Endodermal cell (in vitro differentiated cells): ENCODE data around the gene SLC66A1. TPM values are rescaled to one million over a fixed set of nuclear protein-coding genes. Genes with fewer than 3 reads are reported as not detected.

Experiments used
- DNase-seq: peaks from one replicate; pipeline ENCODE4 v3.0.0-alpha.2; 2017
- H3K27ac ChIP-seq: 2 replicates; pipeline ENCODE4 v1.5.1; 2013; ENCODE audit warnings: mild to moderate bottlenecking, low read depth, low read length, moderate library complexity
- H3K27me3 ChIP-seq: 2 replicates; pipeline ENCODE4 v1.6.1; 2013; ENCODE audit warnings: mild to moderate bottlenecking, low read length, moderate library complexity; ENCODE audit not compliant: insufficient read depth, control insufficient read depth, poor library complexity, severe bottlenecking
- H3K36me3 ChIP-seq: 2 replicates; pipeline ENCODE4 v1.7.0; 2013; ENCODE audit warnings: mild to moderate bottlenecking, low read length, moderate library complexity; ENCODE audit not compliant: control insufficient read depth, insufficient read depth
- H3K4me1 ChIP-seq: one replicate; pipeline ENCODE4 v1.7.0; 2013; ENCODE audit warnings: low read length; ENCODE audit not compliant: control insufficient read depth, insufficient read depth
- H3K4me3 ChIP-seq: 2 replicates; pipeline ENCODE4 v1.5.1; 2013; ENCODE audit warnings: mild to moderate bottlenecking, low read length, moderate library complexity
- H3K9ac ChIP-seq: 2 replicates; pipeline ENCODE4 v1.6.1; 2013; ENCODE audit warnings: mild to moderate bottlenecking, low read length, moderate library complexity; ENCODE audit not compliant: poor library complexity, severe bottlenecking; ENCODE audit errors: extremely low read depth
- H3K9me3 ChIP-seq: 2 replicates; pipeline ENCODE4 v1.6.1; 2013; ENCODE audit warnings: mild to moderate bottlenecking, low read length, moderate library complexity; ENCODE audit not compliant: control insufficient read depth
- H3K27ac Mint-ChIP-seq: 2 replicates; pipeline ENCODE4 v1.8.0; 2020; ENCODE audit warnings: mixed read lengths
- H3K27me3 Mint-ChIP-seq: 2 replicates; pipeline ENCODE4 v1.8.0; 2021; ENCODE audit warnings: mild to moderate bottlenecking, mixed read lengths; ENCODE audit not compliant: insufficient read depth
- H3K36me3 Mint-ChIP-seq: 2 replicates; pipeline ENCODE4 v1.8.0; 2020; ENCODE audit warnings: low read depth, mixed read lengths
- H3K4me1 Mint-ChIP-seq: 2 replicates; pipeline ENCODE4 v1.8.0; 2020; ENCODE audit warnings: mixed read lengths
- H3K4me3 Mint-ChIP-seq: 2 replicates; pipeline ENCODE4 v1.8.0; 2020; ENCODE audit warnings: mild to moderate bottlenecking, moderate library complexity, mixed read lengths
- H3K9me3 Mint-ChIP-seq: 2 replicates; pipeline ENCODE4 v1.8.0; 2020; ENCODE audit warnings: mild to moderate bottlenecking, mixed read lengths
- WGBS, 2 experiments: methylation state at CpG; one replicate each; pipeline versions ENCODE4 v1.1.5 to v1.1.7; 2013; ENCODE audit warnings: missing lambda C conversion rate in 2 of 2, mixed read lengths in 1 of 2; ENCODE audit not compliant: insufficient coverage in 1 of 2, insufficient read length in 1 of 2; 5-methylcytosine and 5-hydroxymethylcytosine counted together
- total RNA-seq, 2 donors: library from RNA; stranded (reverse); fragmentation: NEBNext Ultra II Directional in 1 of 2; extraction: Animal tissue kit (Norgen Biotek cat#: 25700) in 1 of 2; gene quantifications; 2 replicates in 1 of 2; 3 replicates in 1 of 2; pipeline ENCODE4 v1.2.1, GENCODE V29; 2021
- TF ChIP-seq, protein P1 (sequence below): fragments of 200-600 bp; sonication (generic); conservative IDR thresholded peaks from 2 replicates; pipeline ENCODE4 v1.5.0; 2021; ENCODE audit warnings: antibody characterized with exemption, mild to moderate bottlenecking

Gene SLC66A1
- total RNA-seq, 2 donors from 2014 or later: 20.8 to 22.6 TPM

DNA sequence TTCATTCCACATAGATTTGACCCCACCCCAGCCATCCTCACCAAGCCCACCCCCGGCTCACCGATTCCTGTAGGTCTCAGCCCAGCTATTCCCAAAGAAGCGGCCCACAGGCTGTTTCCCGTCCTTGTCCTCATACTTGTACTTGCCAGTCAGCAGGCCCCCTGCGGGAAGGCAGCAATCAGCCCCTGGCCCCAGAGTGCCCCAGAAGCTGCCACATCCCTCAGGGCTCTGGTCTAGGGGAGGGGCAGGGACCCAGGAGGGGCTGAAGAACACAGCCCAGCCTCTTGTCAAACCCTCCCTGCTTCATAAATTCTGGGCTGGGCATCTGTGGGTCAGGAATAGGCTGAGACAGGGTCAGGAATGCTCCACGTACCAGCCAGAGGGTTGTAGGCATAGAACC, 5.2 kb upstream of the SLC66A1 start:
- H3K9me3 ChIP-seq: no peaks in the 10 kb centered on the region
- H3K4me1 ChIP-seq: peaks cover 3% of the 10 kb centered on the region
- H3K27ac ChIP-seq: no peak overlapping the region
- Mint-ChIP-seq H3K27ac (no peak overlapping the region), H3K9me3 (no peaks in the 10 kb centered on the region), H3K36me3 (peaks cover 58% of the 10 kb centered on the region), H3K27me3 (no peaks in the 10 kb centered on the region), H3K4me3 (no peak overlapping the region), H3K4me1 (peaks cover 6% of the 10 kb centered on the region)
- TF ChIP-seq, protein P1, sequence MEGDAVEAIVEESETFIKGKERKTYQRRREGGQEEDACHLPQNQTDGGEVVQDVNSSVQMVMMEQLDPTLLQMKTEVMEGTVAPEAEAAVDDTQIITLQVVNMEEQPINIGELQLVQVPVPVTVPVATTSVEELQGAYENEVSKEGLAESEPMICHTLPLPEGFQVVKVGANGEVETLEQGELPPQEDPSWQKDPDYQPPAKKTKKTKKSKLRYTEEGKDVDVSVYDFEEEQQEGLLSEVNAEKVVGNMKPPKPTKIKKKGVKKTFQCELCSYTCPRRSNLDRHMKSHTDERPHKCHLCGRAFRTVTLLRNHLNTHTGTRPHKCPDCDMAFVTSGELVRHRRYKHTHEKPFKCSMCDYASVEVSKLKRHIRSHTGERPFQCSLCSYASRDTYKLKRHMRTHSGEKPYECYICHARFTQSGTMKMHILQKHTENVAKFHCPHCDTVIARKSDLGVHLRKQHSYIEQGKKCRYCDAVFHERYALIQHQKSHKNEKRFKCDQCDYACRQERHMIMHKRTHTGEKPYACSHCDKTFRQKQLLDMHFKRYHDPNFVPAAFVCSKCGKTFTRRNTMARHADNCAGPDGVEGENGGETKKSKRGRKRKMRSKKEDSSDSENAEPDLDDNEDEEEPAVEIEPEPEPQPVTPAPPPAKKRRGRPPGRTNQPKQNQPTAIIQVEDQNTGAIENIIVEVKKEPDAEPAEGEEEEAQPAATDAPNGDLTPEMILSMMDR: no peak
- DNase-seq: no peak
- H3K36me3 ChIP-seq: peaks cover 59% of the 10 kb centered on the region
- H3K9ac ChIP-seq: no peak overlapping the region
- 95% methylated on average over 6 of the region's 6 CpGs; no CpG with 5 or more reads in 1 of the 2 experiments for WGBS, 2 experiments
- no peaks in the 10 kb centered on the region for H3K27me3 ChIP-seq
- no peak overlapping the region for H3K4me3 ChIP-seq

DNA sequence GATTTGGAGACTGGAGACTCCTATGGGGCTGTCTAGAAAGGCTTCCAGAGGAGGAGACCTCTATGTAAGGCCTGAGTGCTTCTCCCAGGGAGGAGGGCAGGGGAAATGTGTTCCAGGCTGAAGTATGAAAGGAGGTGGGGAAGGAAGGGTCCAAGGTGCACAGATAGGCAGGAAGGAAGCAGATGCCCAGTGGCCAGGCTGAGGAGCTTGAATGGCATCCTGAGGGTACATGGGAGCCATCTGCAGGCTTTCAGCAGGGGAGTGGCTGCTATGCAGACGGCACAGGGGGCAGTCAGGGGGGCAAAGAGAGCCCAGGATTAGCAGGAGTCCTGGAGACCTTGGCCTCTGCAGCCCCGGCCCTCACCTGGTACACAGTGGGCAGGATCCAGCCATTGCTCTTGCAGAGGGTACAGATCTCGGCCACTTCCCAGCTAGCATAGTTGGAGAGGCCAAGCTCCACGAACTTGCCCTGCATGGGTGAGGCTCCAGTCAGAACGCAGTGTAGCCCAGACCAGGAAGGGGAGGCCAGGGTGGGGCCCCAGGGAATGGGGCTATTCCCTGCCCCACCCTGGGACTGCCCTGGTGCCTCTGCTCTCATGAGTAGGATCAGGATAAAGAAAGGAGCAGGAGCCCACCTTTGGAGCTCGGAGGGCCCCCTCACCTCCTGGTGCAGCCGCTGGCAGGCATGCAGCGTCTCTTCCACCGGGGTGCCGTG, 4.2 kb upstream of the SLC66A1 start:
- H3K9me3 ChIP-seq: no peaks in the 10 kb centered on the region
- Mint-ChIP-seq H3K27ac (no peak overlapping the region), H3K4me1 (peaks cover 10% of the 10 kb centered on the region), H3K36me3 (peaks cover 48% of the 10 kb centered on the region), H3K27me3 (no peaks in the 10 kb centered on the region), H3K4me3 (no peak overlapping the region), H3K9me3 (no peaks in the 10 kb centered on the region)
- H3K27ac ChIP-seq: no peak overlapping the region
- no peak overlapping the region for H3K4me3 ChIP-seq
- no peaks in the 10 kb centered on the region for H3K27me3 ChIP-seq
- TF ChIP-seq, protein P1: no peak
- H3K36me3 ChIP-seq: peaks cover 55% of the 10 kb centered on the region
- peaks cover 3% of the 10 kb centered on the region for H3K4me1 ChIP-seq
- no peak overlapping the region for H3K9ac ChIP-seq
- 95% methylated on average over 8 to 10 of the region's 10 CpGs for WGBS, 2 experiments
- no peak for DNase-seq

DNA sequence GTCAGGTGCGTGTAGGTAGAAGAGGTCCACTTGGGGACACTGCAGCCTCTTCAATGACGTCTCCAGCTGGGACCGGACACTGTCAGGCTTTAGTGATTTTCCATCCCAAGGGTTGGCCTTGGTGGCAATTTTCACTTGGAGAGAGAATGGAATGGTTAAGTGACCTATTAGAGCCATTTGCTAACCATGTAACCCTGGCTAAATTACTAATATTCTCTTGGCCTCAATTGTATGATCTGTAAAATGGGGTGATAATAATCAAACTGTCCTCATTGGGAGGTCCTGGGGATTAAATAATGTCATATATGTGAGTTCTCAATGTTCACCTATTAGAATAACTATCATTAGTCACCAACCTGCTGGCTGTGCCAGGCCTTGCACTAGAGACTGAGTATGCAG, 3.6 kb upstream of the SLC66A1 start:
- H3K4me3 Mint-ChIP-seq: no peak overlapping the region
- peaks cover 3% of the 10 kb centered on the region for H3K4me1 ChIP-seq
- no peak overlapping the region for H3K27ac ChIP-seq
- DNase-seq: no peak
- peaks cover 50% of the 10 kb centered on the region for H3K36me3 ChIP-seq
- peaks cover 45% of the 10 kb centered on the region for H3K36me3 Mint-ChIP-seq
- H3K9me3 Mint-ChIP-seq: no peaks in the 10 kb centered on the region
- no peaks in the 10 kb centered on the region for H3K27me3 Mint-ChIP-seq
- H3K27me3 ChIP-seq: no peaks in the 10 kb centered on the region
- no peak overlapping the region for H3K27ac Mint-ChIP-seq
- TF ChIP-seq, protein P1: no peak
- 82 to 88% methylated on average over 3 of the region's 3 CpGs for WGBS, 2 experiments
- H3K9ac ChIP-seq: no peak overlapping the region
- no peak overlapping the region for H3K4me3 ChIP-seq
- peaks cover 15% of the 10 kb centered on the region for H3K4me1 Mint-ChIP-seq
- no peaks in the 10 kb centered on the region for H3K9me3 ChIP-seq
